ENCODE results near the gene CCDC197. TPM values are rescaled to one million over a fixed set of nuclear protein-coding genes. Genes with fewer than 3 reads are reported as not detected.

The CCDC197 gene
- total and polyA plus RNA-seq, 2 of the 4 experiments (the other 2 are of a cell fraction) = not detected

GRCh38 chr14:94014382-94014781, 17.3 kb downstream of the CCDC197 start:
- no peak for DNase-seq
- Histone ChIP-seq H3K18ac (ENCODE audit: low read depth, low read length) (no peak overlapping the region), H2BK15ac (ENCODE audit: low read depth, low read length) (no peak overlapping the region), H3K27me3 (ENCODE audit: control insufficient read depth, insufficient read depth, low read length) (peaks cover 41% of the 10 kb centered on the region), H3K56ac (ENCODE audit: extremely low read depth, insufficient read depth, low read length) (no peak overlapping the region), H3K4ac (ENCODE audit: low read depth, low read length) (no peak overlapping the region), H4K20me1 (ENCODE audit: insufficient read depth, low read length) (no peaks in the 10 kb centered on the region), H2AK9ac (replicated peaks; ENCODE audit: low read depth, low read length, poor library complexity) (no peak overlapping the region), H3K23ac (ENCODE audit: low read depth, low read length) (no peak overlapping the region), H4K5ac (ENCODE audit: low read depth, low read length) (no peak overlapping the region), H2BK5ac (ENCODE audit: low read depth, low read length, poor library complexity, severe bottlenecking) (no peak overlapping the region), H3K9me3 (ENCODE audit: control insufficient read depth, insufficient read depth, low read length) (no peaks in the 10 kb centered on the region), H3K27ac (ENCODE audit: insufficient read depth, low read length) (no peak overlapping the region), H3K79me1 (ENCODE audit: low read depth in 1 of 2, low read length in 2 of 2) (no peaks in the 10 kb centered on the region), H2BK120ac (ENCODE audit: low read depth, low read length) (no peak overlapping the region), H3K14ac (replicated peaks; ENCODE audit: low read depth, low read length) (no peak overlapping the region), H3K9ac (ENCODE audit: low read depth, low read length) (no peak overlapping the region), H2AFZ (replicated peaks; ENCODE audit: low read length, poor library complexity) (no peak overlapping the region), H4K91ac (ENCODE audit: insufficient read depth, low read depth, low read length) (no peak overlapping the region), H3K36me3 (ENCODE audit: control insufficient read depth, insufficient read depth, low read length) (no peaks in the 10 kb centered on the region), H3K4me1 (ENCODE audit: control insufficient read depth, insufficient read depth, low read length) (no peaks in the 10 kb centered on the region), H2AK5ac (ENCODE audit: low read depth, low read length) (no peak overlapping the region), H3K4me3 (ENCODE audit: insufficient read depth, low read depth, low read length) (no peak overlapping the region), H3K4me2 (ENCODE audit: low read depth, low read length) (no peak overlapping the region), H2BK20ac (ENCODE audit: low read depth, low read length) (no peak overlapping the region), H3K9me1 (ENCODE audit: insufficient read depth, low read length) (no peaks in the 10 kb centered on the region), H4K8ac (ENCODE audit: low read depth in 2 of 2, low read length in 2 of 2) (no peak overlapping the region)
- intact Hi-C loops (cut with micrococcal nuclease) = no loop called here
- BruUV-seq (replicated peaks) = no TSS peak
- WGBS, 2 experiments (ENCODE audit: extremely low coverage in 2 of 2, insufficient read length in 1 of 2) = no CpG with 5 or more reads among the region's 6 CpGs
- dilution Hi-C loops (cut with HindIII; ENCODE audit: low sequenced_read_pairs, unreplicated experiment) = no loop called here
- ChIA-PET POLR2A (ENCODE audit: unreplicated experiment) (no interaction called here), CTCF (interaction anchor here (1.1 to 1.4 kb wide), 2 partner anchors 22 to 74 kb away, joined by 3 read pairs; no protein-coding TSS in a partner anchor)
- no peak for ATAC-seq (ENCODE audit: low read depth)
- in situ Hi-C loops (cut with MboI; ENCODE audit: low sequenced_read_pairs) = no loop called here
- no peak for TF ChIP-seq MAFK (IDR thresholded peaks at IDR 0.05; ENCODE audit: low read depth, low read length)
- no peak for TF ChIP-seq CEBPB (IDR thresholded peaks at IDR 0.05; ENCODE audit: low read depth, low read length)
- TF ChIP-seq SMC3 (IDR thresholded peaks at IDR 0.05; ENCODE audit: low read depth, low read length) = no peak
- no peak for TF ChIP-seq POLR2A (IDR thresholded peaks at IDR 0.05; ENCODE audit: low read depth, low read length)
- TF ChIP-seq, protein P1, sequence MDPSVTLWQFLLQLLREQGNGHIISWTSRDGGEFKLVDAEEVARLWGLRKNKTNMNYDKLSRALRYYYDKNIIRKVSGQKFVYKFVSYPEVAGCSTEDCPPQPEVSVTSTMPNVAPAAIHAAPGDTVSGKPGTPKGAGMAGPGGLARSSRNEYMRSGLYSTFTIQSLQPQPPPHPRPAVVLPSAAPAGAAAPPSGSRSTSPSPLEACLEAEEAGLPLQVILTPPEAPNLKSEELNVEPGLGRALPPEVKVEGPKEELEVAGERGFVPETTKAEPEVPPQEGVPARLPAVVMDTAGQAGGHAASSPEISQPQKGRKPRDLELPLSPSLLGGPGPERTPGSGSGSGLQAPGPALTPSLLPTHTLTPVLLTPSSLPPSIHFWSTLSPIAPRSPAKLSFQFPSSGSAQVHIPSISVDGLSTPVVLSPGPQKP (IDR thresholded peaks at IDR 0.05; ENCODE audit: borderline replicate concordance, low read depth, low read length) = no peak
- no peak for TF ChIP-seq RAD21 (IDR thresholded peaks at IDR 0.05; ENCODE audit: low read length)
- TF ChIP-seq BHLHE40 (IDR thresholded peaks at IDR 0.05; ENCODE audit: low read depth, low read length) = no peak
- no peak for TF ChIP-seq RCOR1 (IDR thresholded peaks at IDR 0.05; ENCODE audit: insufficient replicate concordance, low read length)

Measured in IMR-90 (cell line).